Kidney (tissue), 22 donors: Measurements from ENCODE around the gene NT5DC2. TPM values are rescaled to one million over a fixed set of nuclear protein-coding genes. Genes with fewer than 3 reads are reported as not detected.

Experiments used
- DNase-seq, 5 donors: peaks; one replicate each; pipeline ENCODE4 v3.0.0-alpha.2; 2013 to 2020
- FAIRE-seq: peaks from 2 replicates; lab custom pipeline; 2012; peaks lifted over from hg19 to GRCh38; lab: Jason Lieb, UNC
- H3K27ac ChIP-seq, 2 donors: one replicate each; pipeline ENCODE4 v1.7.0; 2013; ENCODE audit warnings: low read depth in 2 of 2, low read length in 2 of 2, inconsistent platforms in 1 of 2
- H3K27me3 ChIP-seq: one replicate; pipeline ENCODE4 v1.7.1; 2013; ENCODE audit warnings: low read length, inconsistent platforms; ENCODE audit not compliant: control insufficient read depth, insufficient read depth
- H3K36me3 ChIP-seq, 3 donors: one replicate each; pipeline versions ENCODE4 v1.7.0 to v1.7.1; 2013; ENCODE audit warnings: low read length in 3 of 3, control low read depth in 1 of 3, inconsistent platforms in 1 of 3; ENCODE audit not compliant: insufficient read depth in 3 of 3, control insufficient read depth in 2 of 3
- H3K4me1 ChIP-seq, 3 donors: one replicate each; pipeline versions ENCODE4 v1.7.0 to v1.7.1; 2013; ENCODE audit warnings: low read length in 3 of 3, inconsistent platforms in 1 of 3, low read depth in 1 of 3; ENCODE audit not compliant: control insufficient read depth in 2 of 3, insufficient read depth in 2 of 3
- H3K4me3 ChIP-seq, 3 donors: one replicate each; pipeline versions ENCODE4 v1.7.0 to v1.8.1; 2013; ENCODE audit warnings: low read length in 3 of 3, control low read depth in 1 of 3, inconsistent platforms in 1 of 3
- H3K9ac ChIP-seq, 3 donors: one replicate each; pipeline versions ENCODE4 v1.7.0 to v1.7.1; 2013; ENCODE audit warnings: low read length in 3 of 3, control low read depth in 1 of 3, inconsistent platforms in 1 of 3
- H3K9me3 ChIP-seq, 3 donors: one replicate each; pipeline versions ENCODE4 v1.7.0 to v1.7.1; 2013; ENCODE audit warnings: low read length in 3 of 3, control low read depth in 1 of 3, inconsistent platforms in 1 of 3; ENCODE audit not compliant: control insufficient read depth in 2 of 3, insufficient read depth in 1 of 3
- intact Hi-C: fragments of 100-400 bp; cut with DNase I; formaldehyde crosslinking; loops from one replicate; pipeline ENCODE4 v1.11.1; 2022
- long read RNA-seq, 10 donors: library from polyadenylated mRNA in 1 of 10; unstranded in 1 of 10; transcript quantifications; one replicate each; pipeline ENCODE4 v2.0.0 and lab custom pipeline, GENCODE V29; 2021 to 2026
- polyA plus RNA-seq: library from polyadenylated mRNA; stranded (reverse); fragments of 350-450 nt; fragmentation: Illumina TruSeq; extraction: RNeasy Lipid Tissue Mini Kit (QIAGEN cat#74804); gene quantifications from one replicate; pipeline ENCODE4 v1.2.3, GENCODE V29; 2014; ENCODE audit warnings: low read depth, low replicate concordance; ENCODE audit not compliant: insufficient read depth
- total RNA-seq: library from RNA; stranded (reverse); fragmentation: NEBNext Ultra II Directional; extraction: Animal tissue kit (Norgen Biotek cat#: 25700); gene quantifications from one replicate; pipeline ENCODE4 v1.2.1, GENCODE V29; 2021
- TF ChIP-seq, protein P1 (sequence below): IDR thresholded peaks from 3 replicates; pipeline ENCODE4 v1.5.1; 2012; ENCODE audit warnings: mild to moderate bottlenecking, moderate library complexity, borderline replicate concordance; ENCODE audit not compliant: insufficient read depth; ENCODE audit errors: extremely low read depth
- donor health status: control.
- donor health status: control.
- donor health status: control.
- donor health status: control.
- donor health status: control.
- donor health status: DM: yes; HTN: yes; CAD: no.
- donor health status: Normal renal cell carcinoma (clear cell type).

NT5DC2 gene
- total RNA-seq (47.3 TPM), polyA plus RNA-seq (75.7 TPM)
- long read RNA-seq, donor 1, transcript NT5DC2-207 (2 exons, 453 nt) = minor isoform, 5 of 66 reads
- long read RNA-seq, donor 1, transcript NT5DC2-202 (14 exons, 1,795 nt) = major isoform, 20 of 66 reads
- long read RNA-seq, donor 1, partial matches to known transcripts = 38 of 66 reads
- long read RNA-seq, donor 1, other reads (novel, unspliced or antisense) = 0 of 66 reads
- long read RNA-seq, donor 2, transcript NT5DC2-202 (14 exons, 1,795 nt) = major isoform, 15 of 36 reads
- long read RNA-seq, donor 2, partial matches to known transcripts = 15 of 36 reads
- long read RNA-seq, donor 2, other reads (novel, unspliced or antisense) = 0 of 36 reads
- long read RNA-seq, donor 3, transcript NT5DC2-202 (14 exons, 1,795 nt) = major isoform, 14 of 33 reads
- long read RNA-seq, donor 3, partial matches to known transcripts = 14 of 33 reads
- long read RNA-seq, donor 3, other reads (novel, unspliced or antisense) = 0 of 33 reads
- long read RNA-seq, donor 4, transcript NT5DC2-202 (14 exons, 1,795 nt) = major isoform, 28 of 63 reads
- long read RNA-seq, donor 4, partial matches to known transcripts = 34 of 63 reads
- long read RNA-seq, donor 4, other reads (novel, unspliced or antisense) = 0 of 63 reads
- long read RNA-seq, donor 5, partial matches to known transcripts = 0 of 2 reads
- long read RNA-seq, donor 5, other reads (novel, unspliced or antisense) = 0 of 2 reads
- long read RNA-seq, donor 6, transcript NT5DC2-202 (14 exons, 1,795 nt) = major isoform, 9 of 30 reads
- long read RNA-seq, donor 6, partial matches to known transcripts = 15 of 30 reads
- long read RNA-seq, donor 6, other reads (novel, unspliced or antisense) = 0 of 30 reads
- long read RNA-seq, donor 7, transcript NT5DC2-202 (14 exons, 1,795 nt) = major isoform, 51 of 74 reads
- long read RNA-seq, donor 7, partial matches to known transcripts = 8 of 74 reads
- long read RNA-seq, donor 7, other reads (novel, unspliced or antisense) = 15 of 74 reads
- long read RNA-seq, donor 8, transcript NT5DC2-202 (14 exons, 1,795 nt) = major isoform, 27 of 134 reads
- long read RNA-seq, donor 8, partial matches to known transcripts = 74 of 134 reads
- long read RNA-seq, donor 8, other reads (novel, unspliced or antisense) = 28 of 134 reads
- long read RNA-seq, donor 9, transcript NT5DC2-202 (14 exons, 1,795 nt) = major isoform, 6 of 24 reads
- long read RNA-seq, donor 9, partial matches to known transcripts = 15 of 24 reads
- long read RNA-seq, donor 9, other reads (novel, unspliced or antisense) = 0 of 24 reads
- long read RNA-seq, donor 10, transcript NT5DC2-202 (14 exons, 1,795 nt) = major isoform, 13 of 33 reads
- long read RNA-seq, donor 10, partial matches to known transcripts = 9 of 33 reads
- long read RNA-seq, donor 10, other reads (novel, unspliced or antisense) = 0 of 33 reads

GRCh38 chr3:52533623-52534280 lies at the start of gene NT5DC2:
Gene NT5DC2 (minus strand): TSS chr3:52533857. CDS start chr3:52533737, 120 bp downstream.
- H3K4me1 ChIP-seq = peaks cover 3 to 29% (median 12%) of the 10 kb centered on the region in 3 donors
- TF ChIP-seq, protein P1, sequence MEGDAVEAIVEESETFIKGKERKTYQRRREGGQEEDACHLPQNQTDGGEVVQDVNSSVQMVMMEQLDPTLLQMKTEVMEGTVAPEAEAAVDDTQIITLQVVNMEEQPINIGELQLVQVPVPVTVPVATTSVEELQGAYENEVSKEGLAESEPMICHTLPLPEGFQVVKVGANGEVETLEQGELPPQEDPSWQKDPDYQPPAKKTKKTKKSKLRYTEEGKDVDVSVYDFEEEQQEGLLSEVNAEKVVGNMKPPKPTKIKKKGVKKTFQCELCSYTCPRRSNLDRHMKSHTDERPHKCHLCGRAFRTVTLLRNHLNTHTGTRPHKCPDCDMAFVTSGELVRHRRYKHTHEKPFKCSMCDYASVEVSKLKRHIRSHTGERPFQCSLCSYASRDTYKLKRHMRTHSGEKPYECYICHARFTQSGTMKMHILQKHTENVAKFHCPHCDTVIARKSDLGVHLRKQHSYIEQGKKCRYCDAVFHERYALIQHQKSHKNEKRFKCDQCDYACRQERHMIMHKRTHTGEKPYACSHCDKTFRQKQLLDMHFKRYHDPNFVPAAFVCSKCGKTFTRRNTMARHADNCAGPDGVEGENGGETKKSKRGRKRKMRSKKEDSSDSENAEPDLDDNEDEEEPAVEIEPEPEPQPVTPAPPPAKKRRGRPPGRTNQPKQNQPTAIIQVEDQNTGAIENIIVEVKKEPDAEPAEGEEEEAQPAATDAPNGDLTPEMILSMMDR = peak; percentile 3

GRCh38 chr3:52574056-52574965 lies 40.7 kb upstream of the NT5DC2 start:
- Histone ChIP-seq H3K4me1 (peaks cover 0 to 2% (median 0%) of the 10 kb centered on the region in 3 donors), H3K9me3 (no peaks in the 10 kb centered on the region), H3K27me3 (no peaks in the 10 kb centered on the region), H3K27ac (no peak overlapping the region), H3K4me3 (no peak overlapping the region), H3K36me3 (peaks cover 5 to 26% (median 14%) of the 10 kb centered on the region in 3 donors), H3K9ac (no peak overlapping the region)
- TF ChIP-seq, protein P1 = no peak
- intact Hi-C loops = no loop called here
- FAIRE-seq (no peak), DNase-seq (no peak)

More at GRCh38 chr3:52533623-52534280, at the start of gene NT5DC2:
- peak within 1 kb of the TSS; percentile 38 to 55 (median 47) for H3K4me3 ChIP-seq
- no peaks in the 10 kb centered on the region for H3K36me3 ChIP-seq
- DNase-seq = peak; percentile 68 to 90 (median 88)
- no peaks in the 10 kb centered on the region for H3K27me3 ChIP-seq
- peak within 1 kb of the TSS in 2 of 3 donors; percentile 34 to 63 for H3K9ac ChIP-seq
- intact Hi-C loops = no loop called here
- H3K27ac ChIP-seq = peak within 1 kb of the TSS; percentile 55 to 61
- H3K9me3 ChIP-seq = no peaks in the 10 kb centered on the region
- FAIRE-seq = no peak
